ENCODE measurements around the gene DPP6.

- no peak for TF ChIP-seq EZH2 (IDR thresholded peaks at IDR 0.05; ENCODE audit: borderline replicate concordance)
- TF ChIP-seq CTCF (IDR thresholded peaks at IDR 0.05; ENCODE audit: poor library complexity), result no peak
These were observed 143.1 kb downstream of the DPP6 start for GRCh38 chr7:154195266-154195665.
